Breast epithelium (tissue), 4 donors: ENCODE measurements around the gene ATP5F1B. TPM values are rescaled to one million over a fixed set of nuclear protein-coding genes. Genes with fewer than 3 reads are reported as not detected.

ENCODE experiments used
- DNase-seq, 2 donors: peaks; one replicate each; pipeline ENCODE4 v3.0.0-alpha.2; 2019; ENCODE audit warnings: low spot score in 2 of 2
- H3K27ac ChIP-seq, 2 donors: fragments of 200-600 bp; sonication (generic) in 1 of 2; one replicate each; pipeline ENCODE4 v1.5.1; 2016 to 2019; ENCODE audit warnings: mild to moderate bottlenecking in 1 of 2
- H3K27me3 ChIP-seq, 2 donors: fragments of 200-600 bp; sonication (generic) in 1 of 2; one replicate each; pipeline versions ENCODE4 v1.5.1 to v1.6.0; 2017 to 2019; ENCODE audit warnings: control low read depth in 1 of 2, mild to moderate bottlenecking in 1 of 2
- H3K36me3 ChIP-seq: fragments of 200-600 bp; one replicate; pipeline ENCODE4 v1.5.1; 2019
- H3K4me1 ChIP-seq, 2 donors: fragments of 200-600 bp; sonication (generic); one replicate each; pipeline ENCODE4 v1.5.1; 2016 to 2019; ENCODE audit warnings: control low read depth in 1 of 2
- H3K4me3 ChIP-seq, 3 donors: fragments of 200-600 bp; sonication (generic); 1 replicate in 2 of 3; 2 replicates in 1 of 3; pipeline ENCODE4 v1.5.1; 2016 to 2019; ENCODE audit warnings: mild to moderate bottlenecking in 3 of 3, moderate library complexity in 2 of 3
- H3K9me3 ChIP-seq, 2 donors: fragments of 200-600 bp; sonication (generic) in 1 of 2; one replicate each; pipeline ENCODE4 v1.5.1; 2016 to 2019; ENCODE audit warnings: control low read depth in 1 of 2
- CTCF ChIP-seq, 3 donors: fragments of 450-650 bp; IDR thresholded peaks; one replicate each; pipeline ENCODE4 v1.5.1; 2016 to 2017; ENCODE audit warnings: antibody characterized with exemption in 3 of 3, mild to moderate bottlenecking in 3 of 3, moderate library complexity in 3 of 3
- POLR2A ChIP-seq: fragments of 450-650 bp; IDR thresholded peaks from one replicate; pipeline ENCODE4 v1.6.1; 2016; ENCODE audit warnings: antibody characterized with exemption, mild to moderate bottlenecking, moderate library complexity
- POLR2AphosphoS5 ChIP-seq, 3 donors: sonication (generic); formaldehyde crosslinking; IDR thresholded peaks; one replicate each; pipeline ENCODE4 v1.6.1; 2017; ENCODE audit warnings: antibody characterized with exemption in 3 of 3
- intact Hi-C: fragments of 100-400 bp; cut with DNase I; formaldehyde crosslinking; loops from one replicate; pipeline ENCODE4 v1.15.1; 2023; ENCODE audit warnings: low total_unique reads
- total RNA-seq, 3 donors: library from RNA; depleted of rRNA; stranded (reverse); fragments of >200 nt; gene quantifications; one replicate each; pipeline ENCODE4 v1.1.0, GENCODE V29; 2016

ATP5F1B gene
- total RNA-seq, 3 donors from 2014 or later = 310 to 369 (median 328) TPM

DNA sequence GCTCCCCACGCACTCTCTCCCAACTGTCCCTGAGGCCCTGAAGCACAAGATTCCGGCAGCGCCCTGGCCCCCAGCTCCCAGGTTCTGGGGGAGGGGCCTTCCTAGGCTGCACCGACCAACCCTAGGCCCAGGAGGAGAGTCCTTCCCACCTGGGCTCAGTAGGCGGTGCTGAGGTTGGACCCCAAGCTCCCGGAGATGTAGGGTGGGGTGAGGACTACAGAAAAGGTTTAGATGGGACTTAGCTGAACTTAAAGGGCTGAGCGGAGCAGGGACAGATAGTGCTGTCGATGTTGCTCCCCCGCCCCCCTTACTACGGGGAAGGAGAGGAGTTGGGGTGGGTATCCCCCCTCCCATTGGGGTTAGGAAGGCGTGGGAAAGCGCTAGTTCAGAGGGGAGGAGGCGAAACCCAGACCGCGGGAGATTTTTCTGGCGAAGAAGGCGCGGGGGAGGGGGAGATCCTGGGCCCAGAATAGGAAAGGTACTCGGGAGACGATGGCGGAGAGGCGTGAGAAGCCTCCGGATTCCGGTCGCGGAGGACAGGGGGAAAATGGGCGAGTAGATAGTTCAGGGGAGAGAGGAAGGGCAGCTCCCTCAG lies 11.4 kb downstream of the ATP5F1B start:
- Histone ChIP-seq H3K27me3 (no peaks in the 10 kb centered on the region), H3K4me1 (peaks cover 8 to 29% of the 10 kb centered on the region in 2 donors), H3K27ac (peak overlapping the region; percentile 96 to 98), H3K9me3 (no peaks in the 10 kb centered on the region), H3K36me3 (no peaks in the 10 kb centered on the region), H3K4me3 (peak overlapping the region; percentile 79 to 95 (median 83))
- DNase-seq = peak; percentile 72 to 76
- no peak for TF ChIP-seq CTCF (IDR thresholded peaks at IDR 0.05)
- TF ChIP-seq POLR2AphosphoS5 (IDR thresholded peaks at IDR 0.05) = peak in 1 of 3 donors; percentile 12
- intact Hi-C loops = loop anchor here (10.0 kb wide), 1 partner anchor 50 kb away; the partner anchor contains the start of gene PTGES3

- peak overlapping the region; percentile 96 to 98 for H3K27ac ChIP-seq
- H3K4me3 ChIP-seq = peak overlapping the region; percentile 79 to 95 (median 83)
- no peak for TF ChIP-seq POLR2AphosphoS5 (IDR thresholded peaks at IDR 0.05)
- no peak for TF ChIP-seq CTCF (IDR thresholded peaks at IDR 0.05)
- TF ChIP-seq POLR2A = no peak
- DNase-seq = no peak
- no peaks in the 10 kb centered on the region for H3K36me3 ChIP-seq
- peaks cover 8 to 29% of the 10 kb centered on the region in 2 donors for H3K4me1 ChIP-seq
- no peaks in the 10 kb centered on the region for H3K27me3 ChIP-seq
- intact Hi-C loops = loop anchor here (10.0 kb wide), 1 partner anchor 51 kb away; the partner anchor contains the start of gene PTGES3
- no peaks in the 10 kb centered on the region for H3K9me3 ChIP-seq
Measured at GRCh38 chr12:56633468-56634241, 12.1 kb downstream of the ATP5F1B start.

GRCh38 chr12:56632701-56633467 lies 12.9 kb downstream of the ATP5F1B start:
- no peaks in the 10 kb centered on the region for H3K9me3 ChIP-seq
- no peak for TF ChIP-seq CTCF (IDR thresholded peaks at IDR 0.05)
- no peak for TF ChIP-seq POLR2A
- no peak for TF ChIP-seq POLR2AphosphoS5 (IDR thresholded peaks at IDR 0.05)
- intact Hi-C loops = loop anchor here (10.0 kb wide), 1 partner anchor 52 kb away; the partner anchor contains the start of gene PTGES3
- H3K4me3 ChIP-seq = peak overlapping the region; percentile 15 to 95 (median 83)
- H3K27ac ChIP-seq = peak overlapping the region; percentile 96 to 98
- H3K27me3 ChIP-seq = no peaks in the 10 kb centered on the region
- H3K36me3 ChIP-seq = no peaks in the 10 kb centered on the region
- DNase-seq = no peak
- H3K4me1 ChIP-seq = peaks cover 8 to 29% of the 10 kb centered on the region in 2 donors

- Histone ChIP-seq H3K4me1 (peaks cover 8 to 24% of the 10 kb centered on the region in 2 donors), H3K27me3 (no peaks in the 10 kb centered on the region), H3K9me3 (no peaks in the 10 kb centered on the region), H3K36me3 (no peaks in the 10 kb centered on the region), H3K27ac (peak overlapping the region; percentile 96 to 98), H3K4me3 (peak overlapping the region; percentile 15 to 95 (median 83))
- intact Hi-C loops = loop anchor here (10.0 kb wide), 1 partner anchor 53 kb away; the partner anchor contains the start of gene PTGES3
- TF ChIP-seq POLR2AphosphoS5 (IDR thresholded peaks at IDR 0.05) (no peak), POLR2A (no peak), CTCF (IDR thresholded peaks at IDR 0.05) (no peak)
- peak; percentile 67 to 74 for DNase-seq
Measured at GRCh38 chr12:56631790-56632700, 13.7 kb downstream of the ATP5F1B start.
